Mesenchymal stem cell (in vitro differentiated cells and primary cell): ENCODE data around the gene NSMF.

Experiments used
- DNase-seq: peaks from one replicate; pipeline ENCODE4 v3.0.0-alpha.2; 2013
- H2AFZ ChIP-seq: one replicate; pipeline ENCODE4 v1.6.1; 2013; ENCODE audit warnings: low read depth, mild to moderate bottlenecking, control low read depth, inconsistent platforms, low read length, moderate library complexity
- H2AK5ac ChIP-seq: 2 replicates; pipeline ENCODE4 v1.6.1; 2013; ENCODE audit warnings: low read length, moderate library complexity, mild to moderate bottlenecking, inconsistent platforms; ENCODE audit not compliant: severe bottlenecking
- H2BK120ac ChIP-seq: one replicate; pipeline ENCODE4 v1.6.1; 2013; ENCODE audit warnings: low read depth, mild to moderate bottlenecking, inconsistent platforms, low read length, moderate library complexity
- H2BK12ac ChIP-seq, 2 experiments: one replicate each; pipeline ENCODE4 v1.6.1; 2013; ENCODE audit warnings: inconsistent platforms in 2 of 2, low read length in 2 of 2, mild to moderate bottlenecking in 2 of 2, moderate library complexity in 2 of 2, control low read depth in 1 of 2
- H2BK15ac ChIP-seq: one replicate; pipeline ENCODE4 v1.6.1; 2013; ENCODE audit warnings: mild to moderate bottlenecking, low read depth, inconsistent platforms; ENCODE audit not compliant: poor library complexity, severe bottlenecking
- H2BK5ac ChIP-seq: 2 replicates; pipeline ENCODE4 v1.6.1; 2013; ENCODE audit warnings: low read depth, mild to moderate bottlenecking, low read length, control low read depth, inconsistent platforms; ENCODE audit not compliant: poor library complexity, severe bottlenecking
- H3K14ac ChIP-seq, 2 experiments: one replicate each; pipeline ENCODE4 v1.6.1; 2013; ENCODE audit warnings: inconsistent platforms in 2 of 2, low read length in 2 of 2, control low read depth in 1 of 2, mild to moderate bottlenecking in 1 of 2, moderate library complexity in 1 of 2
- H3K18ac ChIP-seq, 2 experiments: one replicate each; pipeline ENCODE4 v1.6.1; 2013; ENCODE audit warnings: inconsistent platforms in 2 of 2, low read length in 2 of 2, control low read depth in 1 of 2, low read depth in 1 of 2, mild to moderate bottlenecking in 1 of 2
- H3K23ac ChIP-seq, 2 experiments: one replicate each; pipeline ENCODE4 v1.6.1; 2013; ENCODE audit warnings: inconsistent platforms in 2 of 2, low read length in 2 of 2, mild to moderate bottlenecking in 2 of 2, moderate library complexity in 2 of 2, control low read depth in 1 of 2
- H3K27ac ChIP-seq: 2 replicates; pipeline ENCODE4 v1.5.1; 2013; ENCODE audit warnings: mild to moderate bottlenecking, moderate library complexity, low read length, control low read depth, inconsistent platforms; ENCODE audit not compliant: poor library complexity, severe bottlenecking
- H3K27me3 ChIP-seq, 2 experiments: 2 replicates each; pipeline versions ENCODE4 v1.6.1 to v1.7.0; 2013; ENCODE audit warnings: low read length in 2 of 2, mild to moderate bottlenecking in 2 of 2, moderate library complexity in 2 of 2, control low read depth in 1 of 2, inconsistent platforms in 1 of 2; ENCODE audit not compliant: control insufficient read depth in 1 of 2, insufficient read depth in 1 of 2
- H3K36me3 ChIP-seq, 2 experiments: 2 replicates each; pipeline versions ENCODE4 v1.6.1 to v1.7.0; 2013; ENCODE audit warnings: low read length in 2 of 2, control low read depth in 1 of 2, inconsistent platforms in 1 of 2, low read depth in 1 of 2, mild to moderate bottlenecking in 1 of 2; ENCODE audit not compliant: insufficient read depth in 2 of 2, control insufficient read depth in 1 of 2
- H3K4ac ChIP-seq, 2 experiments: one replicate each; pipeline ENCODE4 v1.6.1; 2013; ENCODE audit warnings: inconsistent platforms in 2 of 2, low read length in 2 of 2, mild to moderate bottlenecking in 2 of 2, moderate library complexity in 2 of 2, control low read depth in 1 of 2, low read depth in 1 of 2
- H3K4me1 ChIP-seq: 2 replicates; pipeline ENCODE4 v1.6.1; 2013; ENCODE audit warnings: low read depth, low read length, control low read depth; ENCODE audit not compliant: control insufficient read depth, insufficient read depth
- H3K4me2 ChIP-seq: 2 replicates; pipeline ENCODE4 v1.6.1; 2013; ENCODE audit warnings: low read length, mild to moderate bottlenecking, inconsistent platforms; ENCODE audit not compliant: poor library complexity, severe bottlenecking
- H3K4me3 ChIP-seq, 2 experiments: 2 replicates each; pipeline versions ENCODE4 v1.5.1 to v1.7.0; 2013; ENCODE audit warnings: low read length in 2 of 2, mild to moderate bottlenecking in 2 of 2, control low read depth in 1 of 2, low read depth in 1 of 2; ENCODE audit not compliant: insufficient read depth in 1 of 2
- H3K79me1 ChIP-seq: replicated peaks from 2 replicates; pipeline ENCODE4 v1.6.1; 2013; ENCODE audit warnings: mild to moderate bottlenecking, control low read depth, low read length, inconsistent platforms; ENCODE audit not compliant: poor library complexity, severe bottlenecking
- H3K9ac ChIP-seq: 2 replicates; pipeline ENCODE4 v1.7.0; 2013; ENCODE audit warnings: mild to moderate bottlenecking, low read length, moderate library complexity
- H3K9me3 ChIP-seq: 2 replicates; pipeline ENCODE4 v1.7.0; 2013; ENCODE audit warnings: mild to moderate bottlenecking, low read length; ENCODE audit not compliant: control insufficient read depth
- H4K8ac ChIP-seq: one replicate; pipeline ENCODE4 v1.6.1; 2013; ENCODE audit warnings: inconsistent platforms, mild to moderate bottlenecking, low read length, moderate library complexity
- H4K91ac ChIP-seq: one replicate; pipeline ENCODE4 v1.6.1; 2013; ENCODE audit warnings: mild to moderate bottlenecking, low read length, inconsistent platforms
- WGBS: methylation state at CpG from one replicate; pipeline ENCODE4 v1.1.7; 2013; ENCODE audit warnings: mixed read lengths; 5-methylcytosine and 5-hydroxymethylcytosine counted together

Gene NSMF

DNA sequence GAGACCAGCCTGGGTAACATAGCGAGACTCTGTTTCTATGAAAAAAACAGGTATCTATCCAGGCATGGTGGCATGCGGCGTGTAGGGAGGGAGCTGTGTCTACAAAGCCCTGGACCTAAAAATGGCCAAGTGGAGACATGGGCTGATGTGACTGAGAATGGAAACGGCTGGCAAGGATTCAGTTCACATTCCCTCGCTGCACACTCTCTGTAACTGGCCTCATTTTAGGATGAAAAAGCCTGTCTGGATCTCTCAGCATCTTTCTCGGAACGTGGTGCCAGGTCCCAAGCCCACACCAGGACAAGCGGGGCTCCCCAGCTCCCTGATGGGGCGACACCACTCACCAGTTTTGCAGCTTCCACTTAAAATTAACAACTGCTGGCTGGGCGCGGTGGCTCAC, 49.6 kb downstream of the NSMF start:
- H3K18ac ChIP-seq, result no peak overlapping the region
- H3K4me2 ChIP-seq, result no peak overlapping the region
- no peak for DNase-seq
- no peaks in the 10 kb centered on the region for H3K27me3 ChIP-seq
- no peak overlapping the region for H3K4me3 ChIP-seq
- H3K14ac ChIP-seq, result no peak overlapping the region
- no peak overlapping the region for H2AFZ ChIP-seq
- no peak overlapping the region for H2BK5ac ChIP-seq
- no peak overlapping the region for H4K8ac ChIP-seq
- peaks cover 27% of the 10 kb centered on the region for H3K79me1 ChIP-seq
- no peak overlapping the region for H2BK120ac ChIP-seq
- H3K4ac ChIP-seq, result no peak overlapping the region
- 97% methylated on average over 11 of the region's 11 CpGs for WGBS
- no peaks in the 10 kb centered on the region for H3K9me3 ChIP-seq
- H4K91ac ChIP-seq, result no peak overlapping the region
- no peak overlapping the region for H3K27ac ChIP-seq
- no peak overlapping the region for H2BK15ac ChIP-seq
- peaks cover 49% of the 10 kb centered on the region for H3K4me1 ChIP-seq
- H3K23ac ChIP-seq, result no peak overlapping the region
- H3K36me3 ChIP-seq, result peaks cover 0 to 14% of the 10 kb centered on the region in 2 experiments
- peak overlapping the region; percentile 7 for H2AK5ac ChIP-seq
- H2BK12ac ChIP-seq, result no peak overlapping the region
- no peak overlapping the region for H3K9ac ChIP-seq

DNA sequence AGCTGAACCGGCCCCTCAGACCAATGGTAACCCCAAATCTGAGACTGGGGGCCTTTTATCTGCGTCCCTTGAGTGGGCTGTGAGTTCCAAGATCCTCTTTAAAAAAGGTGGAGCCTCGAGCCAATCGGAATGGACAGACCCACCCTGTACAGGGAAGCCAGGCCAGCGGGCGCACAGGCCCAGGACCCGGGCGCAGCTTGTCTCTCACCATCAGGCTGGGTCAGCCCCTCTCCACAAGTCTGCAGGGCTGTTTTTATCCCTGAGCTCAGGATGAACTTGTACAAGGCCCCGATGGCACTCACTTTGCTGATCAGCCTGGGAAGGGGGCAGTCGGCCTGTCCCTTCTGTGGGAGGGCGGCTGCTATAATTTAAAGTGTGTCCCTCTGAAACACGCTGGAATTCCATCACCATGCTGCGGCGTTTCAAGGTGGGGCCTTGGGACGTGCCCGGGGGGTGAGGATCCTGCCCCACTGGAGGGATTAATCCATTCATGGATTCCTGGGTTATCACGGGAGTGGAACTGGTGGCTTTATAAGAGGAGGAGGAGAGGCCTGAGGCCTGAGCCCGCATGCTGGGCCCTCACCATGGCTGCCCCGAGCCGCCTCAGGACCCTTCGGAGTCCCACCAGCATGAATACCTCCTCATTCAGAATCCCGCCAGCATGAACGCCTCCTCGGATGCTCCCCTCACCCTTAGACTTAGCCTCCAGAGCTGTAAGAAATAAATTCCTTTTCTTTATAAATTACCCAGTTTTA, 50.3 kb downstream of the NSMF start:
- Histone ChIP-seq H2AFZ (no peak overlapping the region), H4K8ac (no peak overlapping the region), H2BK15ac (no peak overlapping the region), H2BK120ac (no peak overlapping the region), H3K4ac (no peak overlapping the region), H3K9me3 (no peaks in the 10 kb centered on the region), H3K4me1 (peaks cover 47% of the 10 kb centered on the region), H2AK5ac (peak overlapping the region; percentile 58), H3K18ac (no peak overlapping the region), H3K79me1 (peaks cover 29% of the 10 kb centered on the region), H3K23ac (no peak overlapping the region), H3K4me2 (no peak overlapping the region), H3K9ac (no peak overlapping the region), H3K27me3 (no peaks in the 10 kb centered on the region), H3K14ac (no peak overlapping the region), H3K36me3 (peaks cover 0 to 8% of the 10 kb centered on the region in 2 experiments), H3K4me3 (no peak overlapping the region), H4K91ac (no peak overlapping the region), H2BK12ac (peak overlapping the region in 1 of 2 experiments; percentile 25), H3K27ac (no peak overlapping the region), H2BK5ac (no peak overlapping the region)
- no peak for DNase-seq
- WGBS, result 95% methylated on average over 21 of the region's 24 CpGs

DNA sequence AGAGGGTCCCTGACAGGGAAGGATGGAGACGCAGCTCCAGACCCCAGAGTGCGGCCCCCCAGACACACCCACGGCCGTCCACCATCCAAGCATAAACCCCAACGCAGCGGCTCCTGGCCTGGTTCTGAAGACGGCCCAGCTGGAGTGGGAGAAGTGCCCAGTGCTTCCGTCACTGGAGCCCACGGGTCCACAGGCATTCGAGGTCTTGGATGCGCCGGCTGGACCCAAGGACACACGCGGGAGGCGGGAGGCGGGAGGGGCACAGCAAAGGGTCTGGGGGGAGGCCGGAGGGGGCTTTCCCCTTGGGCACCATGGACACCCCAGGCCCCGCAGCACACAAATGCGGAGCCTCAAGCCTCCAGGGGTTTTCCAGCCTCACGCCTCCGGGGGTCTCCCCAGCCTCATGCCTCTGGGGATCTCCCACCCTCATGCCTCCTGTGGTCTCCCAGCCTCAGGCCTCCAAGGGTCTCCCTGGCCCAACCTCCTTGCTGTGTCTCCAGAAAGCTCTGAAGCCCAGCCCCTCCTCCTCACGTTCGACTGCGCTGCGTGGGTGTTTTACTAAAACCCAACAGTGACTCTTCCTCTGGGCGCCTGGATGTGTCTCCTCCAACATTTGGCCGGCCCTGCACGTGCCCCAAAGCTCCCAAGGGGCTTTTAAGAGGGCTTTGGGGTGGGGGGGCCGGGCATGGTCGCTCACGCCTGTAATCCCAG, 51.4 kb downstream of the NSMF start:
- Histone ChIP-seq H2BK120ac (no peak overlapping the region), H2BK5ac (no peak overlapping the region), H3K18ac (no peak overlapping the region), H3K14ac (no peak overlapping the region), H3K4ac (no peak overlapping the region), H2BK12ac (peak overlapping the region in 1 of 2 experiments; percentile 46), H3K79me1 (peaks cover 34% of the 10 kb centered on the region), H2AK5ac (no peak overlapping the region), H2AFZ (no peak overlapping the region), H3K4me3 (peak overlapping the region in 1 of 2 experiments; percentile 72), H4K91ac (no peak overlapping the region), H3K27me3 (no peaks in the 10 kb centered on the region), H3K4me1 (peaks cover 47% of the 10 kb centered on the region), H2BK15ac (peak overlapping the region; percentile 86), H3K36me3 (peaks cover 0 to 19% of the 10 kb centered on the region in 2 experiments), H3K9ac (peak overlapping the region; percentile 72), H3K4me2 (peak overlapping the region; percentile 90), H4K8ac (peak overlapping the region; percentile 12), H3K23ac (peak overlapping the region in 1 of 2 experiments; percentile 54), H3K27ac (no peak overlapping the region), H3K9me3 (no peaks in the 10 kb centered on the region)
- no peak for DNase-seq
- WGBS, result 81% methylated on average over 31 of the region's 31 CpGs
